ENCODE measurements around the gene UNC119B.

- TF ChIP-seq, protein P1, sequence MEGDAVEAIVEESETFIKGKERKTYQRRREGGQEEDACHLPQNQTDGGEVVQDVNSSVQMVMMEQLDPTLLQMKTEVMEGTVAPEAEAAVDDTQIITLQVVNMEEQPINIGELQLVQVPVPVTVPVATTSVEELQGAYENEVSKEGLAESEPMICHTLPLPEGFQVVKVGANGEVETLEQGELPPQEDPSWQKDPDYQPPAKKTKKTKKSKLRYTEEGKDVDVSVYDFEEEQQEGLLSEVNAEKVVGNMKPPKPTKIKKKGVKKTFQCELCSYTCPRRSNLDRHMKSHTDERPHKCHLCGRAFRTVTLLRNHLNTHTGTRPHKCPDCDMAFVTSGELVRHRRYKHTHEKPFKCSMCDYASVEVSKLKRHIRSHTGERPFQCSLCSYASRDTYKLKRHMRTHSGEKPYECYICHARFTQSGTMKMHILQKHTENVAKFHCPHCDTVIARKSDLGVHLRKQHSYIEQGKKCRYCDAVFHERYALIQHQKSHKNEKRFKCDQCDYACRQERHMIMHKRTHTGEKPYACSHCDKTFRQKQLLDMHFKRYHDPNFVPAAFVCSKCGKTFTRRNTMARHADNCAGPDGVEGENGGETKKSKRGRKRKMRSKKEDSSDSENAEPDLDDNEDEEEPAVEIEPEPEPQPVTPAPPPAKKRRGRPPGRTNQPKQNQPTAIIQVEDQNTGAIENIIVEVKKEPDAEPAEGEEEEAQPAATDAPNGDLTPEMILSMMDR (IDR thresholded peaks at IDR 0.05; ENCODE audit: low read length) = no peak
- no peak for TF ChIP-seq EZH2 (optimal IDR thresholded peaks at IDR 0.05; ENCODE audit: low read depth, low read length)
Measured at GRCh38 chr12:120690083-120690450, 20.2 kb upstream of the UNC119B start.
